ENCODE data around the gene CDK18.

CDK18 gene

DNA sequence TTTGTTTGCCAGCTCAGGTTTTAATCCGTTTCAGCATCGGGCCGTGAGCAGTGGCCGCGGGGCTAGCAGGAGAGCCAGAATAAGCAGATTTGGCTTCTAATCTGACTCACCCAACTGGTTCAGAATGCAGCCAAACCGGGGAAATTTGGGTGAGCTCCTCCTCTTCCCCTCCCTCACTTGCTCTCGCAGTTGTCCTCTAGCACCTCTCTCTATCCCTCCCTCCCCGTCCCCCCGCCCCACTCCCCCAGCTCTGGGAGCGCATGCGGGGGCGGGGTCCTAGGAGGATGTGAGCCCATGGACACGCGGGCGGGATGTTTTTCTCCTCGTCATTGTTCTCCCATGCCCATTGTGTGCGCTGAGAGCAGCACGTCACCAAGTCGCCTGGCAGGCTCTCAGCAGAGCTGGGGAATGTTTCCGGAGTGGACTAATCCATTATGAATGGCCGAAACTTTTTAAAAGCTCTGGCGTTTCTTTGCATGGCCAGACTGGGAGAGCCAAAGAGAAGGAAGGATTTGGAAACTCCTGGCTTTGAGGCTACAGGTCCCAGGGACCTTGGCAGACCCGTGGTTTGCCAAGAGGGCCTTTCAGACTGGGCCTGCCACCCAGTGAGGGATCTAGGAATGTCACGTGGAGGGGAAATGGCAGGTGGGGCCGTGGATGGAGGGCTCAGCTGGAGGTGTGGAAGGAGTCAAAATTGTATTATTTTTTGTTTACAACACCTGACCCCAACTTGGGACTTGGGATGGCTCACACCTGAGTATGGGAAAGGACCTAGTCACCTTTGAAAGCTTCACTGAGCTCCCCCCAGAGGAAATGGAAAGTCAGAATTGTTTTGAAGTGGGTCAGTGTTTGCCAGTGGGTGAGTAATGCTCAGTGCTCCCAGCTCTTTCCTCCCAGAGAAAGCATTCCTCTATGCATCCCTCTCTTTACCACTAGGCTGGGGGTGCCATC, 39.2 kb downstream of the CDK18 start:
- peak; percentile 79 for DNase-seq (ENCODE audit: low read depth, low spot score)
- peaks cover 16% of the 10 kb centered on the region for H3K27me3 ChIP-seq (ENCODE audit: insufficient read depth, insufficient read length)
- H3K4me1 ChIP-seq (ENCODE audit: insufficient read depth, insufficient read length), result peaks cover 5% of the 10 kb centered on the region
- H3K36me3 ChIP-seq (ENCODE audit: insufficient read depth, insufficient read length, low read length), result no peaks in the 10 kb centered on the region
- H3K4me3 ChIP-seq (ENCODE audit: insufficient read length, low read depth), result peak overlapping the region; percentile 22
- no peaks in the 10 kb centered on the region for H3K9me3 ChIP-seq (ENCODE audit: insufficient read depth, low read length)
- H3K9ac ChIP-seq (ENCODE audit: insufficient read length, low read depth), result peak overlapping the region; percentile 84
- no peak for TF ChIP-seq ZNF274 (IDR thresholded peaks at IDR 0.05; ENCODE audit: low read depth, low read length)
- no peak for TF ChIP-seq YY1 (IDR thresholded peaks at IDR 0.05; ENCODE audit: insufficient read depth, insufficient read length)
- no peak for TF ChIP-seq SUZ12 (IDR thresholded peaks at IDR 0.05; ENCODE audit: extremely low read depth, insufficient read depth, insufficient read length)

DNA sequence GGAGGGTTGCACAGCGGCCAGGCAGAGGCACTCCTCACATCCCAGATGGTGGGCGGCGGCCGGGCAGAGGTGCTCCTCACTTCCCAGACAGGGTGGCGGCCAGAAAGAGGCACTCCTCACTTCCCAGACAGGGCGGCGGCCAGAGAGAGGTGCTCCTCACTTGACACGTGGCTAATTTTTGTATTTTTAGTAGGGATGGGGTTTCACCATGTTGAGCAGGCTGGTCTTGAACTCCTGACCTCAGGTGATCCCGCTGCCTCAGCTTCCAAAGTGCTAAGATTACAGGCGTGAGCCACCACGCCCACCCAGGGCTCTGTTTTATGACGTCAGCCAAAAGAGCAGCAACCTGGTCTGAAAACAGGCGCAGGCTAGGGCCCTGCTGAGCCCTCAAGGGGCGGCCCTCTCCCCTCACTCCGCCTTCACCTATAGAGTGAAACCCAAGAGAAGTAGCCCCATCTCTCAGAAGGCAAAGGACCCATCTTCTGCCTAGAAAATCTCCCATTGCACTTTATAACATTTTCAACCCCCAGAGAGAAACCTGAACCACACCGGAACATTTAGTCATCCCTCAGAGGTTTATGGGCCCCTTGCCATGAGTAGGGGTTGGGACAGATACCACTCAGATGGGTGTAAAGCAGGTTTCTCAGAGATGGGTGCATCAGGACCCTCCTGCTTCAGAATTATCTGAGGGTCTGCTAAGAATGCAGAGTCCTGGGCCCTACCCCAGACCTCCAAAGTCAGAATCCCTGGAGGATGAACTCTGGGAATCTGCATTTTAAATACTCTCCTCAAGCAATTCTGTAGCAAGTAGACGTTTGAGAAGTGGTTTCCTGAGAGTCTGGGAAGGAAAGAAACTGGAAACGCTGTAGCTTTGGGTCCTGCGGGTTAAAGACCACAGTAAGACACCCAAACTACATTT, 40.8 kb downstream of the CDK18 start:
- Histone ChIP-seq H3K4me1 (ENCODE audit: insufficient read depth, insufficient read length) (peaks cover 6% of the 10 kb centered on the region), H3K27me3 (ENCODE audit: insufficient read depth, insufficient read length) (peaks cover 11% of the 10 kb centered on the region), H3K36me3 (ENCODE audit: insufficient read depth, insufficient read length, low read length) (no peaks in the 10 kb centered on the region), H3K9ac (ENCODE audit: insufficient read length, low read depth) (no peak overlapping the region), H3K4me3 (ENCODE audit: insufficient read length, low read depth) (no peak overlapping the region), H3K9me3 (ENCODE audit: insufficient read depth, low read length) (no peaks in the 10 kb centered on the region)
- DNase-seq (ENCODE audit: low read depth, low spot score), result no peak
- no peak for TF ChIP-seq ZNF274 (IDR thresholded peaks at IDR 0.05; ENCODE audit: low read depth, low read length)
- TF ChIP-seq SUZ12 (IDR thresholded peaks at IDR 0.05; ENCODE audit: extremely low read depth, insufficient read depth, insufficient read length), result no peak
- no peak for TF ChIP-seq YY1 (IDR thresholded peaks at IDR 0.05; ENCODE audit: insufficient read depth, insufficient read length)

DNA sequence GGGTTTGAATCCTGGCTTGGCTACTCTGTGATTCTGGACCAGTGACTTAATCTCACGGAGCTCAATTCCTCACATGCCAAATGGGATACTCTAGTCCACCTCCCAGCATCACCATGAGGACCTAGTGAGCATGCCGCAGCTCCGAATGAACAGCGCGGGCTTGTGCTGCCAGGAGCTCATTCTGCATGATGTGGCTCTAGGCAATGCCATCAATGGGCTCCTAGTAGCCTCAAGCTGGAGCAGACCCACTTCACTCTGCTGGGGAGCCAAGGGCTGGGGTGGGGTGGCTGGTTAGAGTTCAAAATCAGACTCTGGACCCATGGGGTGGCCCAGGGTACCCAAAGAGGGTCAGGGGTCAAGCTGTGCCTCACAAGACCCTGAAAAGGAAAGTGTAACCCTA, 41.5 kb downstream of the CDK18 start:
- Histone ChIP-seq H3K4me3 (ENCODE audit: insufficient read length, low read depth) (no peak overlapping the region), H3K4me1 (ENCODE audit: insufficient read depth, insufficient read length) (peaks cover 6% of the 10 kb centered on the region), H3K9me3 (ENCODE audit: insufficient read depth, low read length) (no peaks in the 10 kb centered on the region), H3K27me3 (ENCODE audit: insufficient read depth, insufficient read length) (peaks cover 10% of the 10 kb centered on the region), H3K36me3 (ENCODE audit: insufficient read depth, insufficient read length, low read length) (no peaks in the 10 kb centered on the region), H3K9ac (ENCODE audit: insufficient read length, low read depth) (no peak overlapping the region)
- no peak for DNase-seq (ENCODE audit: low read depth, low spot score)
- no peak for TF ChIP-seq SUZ12 (IDR thresholded peaks at IDR 0.05; ENCODE audit: extremely low read depth, insufficient read depth, insufficient read length)
- TF ChIP-seq YY1 (IDR thresholded peaks at IDR 0.05; ENCODE audit: insufficient read depth, insufficient read length), result no peak
- TF ChIP-seq ZNF274 (IDR thresholded peaks at IDR 0.05; ENCODE audit: low read depth, low read length), result no peak

DNA sequence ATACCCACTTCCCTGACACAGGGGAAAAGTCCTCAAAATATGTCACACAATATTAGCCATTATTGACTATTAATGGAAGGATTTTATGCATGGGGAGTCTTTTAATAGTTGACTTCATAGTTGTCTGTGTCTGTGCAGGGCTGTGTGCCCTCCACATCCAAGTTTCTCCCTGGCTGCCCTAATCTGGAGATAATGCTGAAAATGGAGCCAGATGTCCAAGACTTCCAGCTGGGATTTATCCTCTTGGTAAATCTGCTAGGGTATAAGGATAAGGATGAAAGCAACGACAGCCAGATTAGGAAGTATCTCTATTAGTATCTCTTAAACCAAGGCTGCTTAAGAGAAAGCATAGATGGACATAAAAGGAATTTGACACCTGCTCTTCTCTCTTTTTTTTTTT, 42.1 kb downstream of the CDK18 start:
- no peaks in the 10 kb centered on the region for H3K36me3 ChIP-seq (ENCODE audit: insufficient read depth, insufficient read length, low read length)
- DNase-seq (ENCODE audit: low read depth, low spot score), result no peak
- no peak overlapping the region for H3K4me3 ChIP-seq (ENCODE audit: insufficient read length, low read depth)
- H3K27me3 ChIP-seq (ENCODE audit: insufficient read depth, insufficient read length), result peaks cover 5% of the 10 kb centered on the region
- TF ChIP-seq YY1 (IDR thresholded peaks at IDR 0.05; ENCODE audit: insufficient read depth, insufficient read length) (no peak), ZNF274 (IDR thresholded peaks at IDR 0.05; ENCODE audit: low read depth, low read length) (no peak), SUZ12 (IDR thresholded peaks at IDR 0.05; ENCODE audit: extremely low read depth, insufficient read depth, insufficient read length) (no peak)
- H3K9ac ChIP-seq (ENCODE audit: insufficient read length, low read depth), result no peak overlapping the region
- H3K9me3 ChIP-seq (ENCODE audit: insufficient read depth, low read length), result no peaks in the 10 kb centered on the region
- peaks cover 6% of the 10 kb centered on the region for H3K4me1 ChIP-seq (ENCODE audit: insufficient read depth, insufficient read length)

DNA sequence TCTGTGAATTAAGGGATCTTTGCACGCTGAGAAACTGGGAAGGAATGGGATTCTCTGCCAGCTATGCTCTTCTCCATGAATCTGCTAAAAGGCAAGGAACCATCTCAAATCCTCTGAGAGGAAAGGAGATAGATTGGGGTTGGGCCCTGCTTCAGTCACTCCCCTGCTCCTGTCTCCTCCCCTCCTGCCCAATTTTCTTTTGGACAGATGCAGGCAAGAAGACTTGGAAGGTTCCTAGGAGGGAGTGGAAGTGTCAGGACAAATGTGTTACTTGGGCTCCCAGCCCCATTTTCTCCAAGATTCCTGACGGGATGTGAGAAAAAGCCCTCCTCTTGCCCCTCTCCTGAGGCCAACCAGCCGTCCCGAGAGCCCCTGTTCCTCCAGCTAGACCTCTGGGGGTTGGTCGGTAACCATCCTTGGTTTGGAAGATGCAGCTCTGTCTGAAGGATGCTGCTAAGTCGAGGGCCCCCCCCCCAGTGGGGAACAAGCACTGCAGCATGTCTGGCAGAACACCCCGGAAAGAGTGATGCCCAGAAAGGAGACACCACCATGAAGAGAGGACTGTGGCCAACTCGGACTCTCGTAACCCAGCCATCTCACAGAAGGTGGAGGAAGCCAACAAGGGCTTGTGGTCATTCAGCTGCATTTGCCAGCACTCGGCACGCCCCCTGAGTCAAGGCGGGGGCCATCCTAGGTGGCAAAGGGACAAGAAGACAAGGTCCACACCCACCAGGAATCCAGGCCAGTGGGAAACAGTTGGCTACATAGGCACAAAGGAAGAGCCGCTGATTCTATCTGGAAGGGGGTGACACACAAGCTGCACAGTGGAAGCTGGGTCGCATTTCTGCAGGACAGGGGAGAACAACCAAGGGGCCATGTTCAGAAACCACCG, 43.7 kb downstream of the CDK18 start:
- Histone ChIP-seq H3K36me3 (ENCODE audit: insufficient read depth, insufficient read length, low read length) (no peaks in the 10 kb centered on the region), H3K4me1 (ENCODE audit: insufficient read depth, insufficient read length) (peaks cover 3% of the 10 kb centered on the region), H3K4me3 (ENCODE audit: insufficient read length, low read depth) (no peak overlapping the region), H3K27me3 (ENCODE audit: insufficient read depth, insufficient read length) (peaks cover 3% of the 10 kb centered on the region), H3K9me3 (ENCODE audit: insufficient read depth, low read length) (no peaks in the 10 kb centered on the region), H3K9ac (ENCODE audit: insufficient read length, low read depth) (no peak overlapping the region)
- no peak for DNase-seq (ENCODE audit: low read depth, low spot score)
- TF ChIP-seq ZNF274 (IDR thresholded peaks at IDR 0.05; ENCODE audit: low read depth, low read length), result no peak

DNA sequence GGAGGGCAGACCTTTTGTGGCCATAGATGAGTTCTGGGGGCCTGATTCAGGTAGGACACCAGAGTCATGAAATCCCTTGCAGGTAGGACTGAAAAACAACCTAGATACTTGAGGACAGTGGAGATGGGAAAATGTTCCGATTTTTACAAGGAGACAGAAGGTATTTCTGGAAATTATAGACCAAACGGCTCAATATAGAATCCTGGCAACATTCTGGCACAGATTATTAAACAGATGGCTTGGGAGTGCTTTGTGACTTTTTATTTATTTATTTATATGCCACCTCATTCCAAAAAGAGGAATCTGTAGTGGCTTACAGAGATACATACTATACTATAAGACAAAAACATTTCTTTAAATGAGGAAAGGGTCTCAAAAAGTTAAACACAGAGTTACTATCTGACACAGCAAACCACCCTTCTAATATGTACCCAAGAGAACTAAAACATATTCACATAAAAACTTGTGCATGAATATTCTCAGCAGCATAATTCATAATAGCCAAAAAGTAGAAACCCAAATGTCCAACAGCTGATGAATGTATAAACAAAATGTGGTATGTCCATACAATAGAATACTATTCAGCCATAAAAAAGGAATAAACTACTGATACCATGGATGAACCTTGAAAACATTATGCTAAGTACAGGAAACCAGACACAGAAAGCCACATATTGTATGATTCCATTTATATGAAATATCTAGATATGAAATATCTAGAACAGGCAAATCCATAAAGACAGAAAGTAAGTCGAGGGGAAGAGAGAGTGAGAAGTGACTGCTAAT, 49.8 kb downstream of the CDK18 start:
- H3K36me3 ChIP-seq (ENCODE audit: insufficient read depth, insufficient read length, low read length), result no peaks in the 10 kb centered on the region
- no peak for DNase-seq (ENCODE audit: low read depth, low spot score)
- no peak overlapping the region for H3K9ac ChIP-seq (ENCODE audit: insufficient read length, low read depth)
- no peaks in the 10 kb centered on the region for H3K27me3 ChIP-seq (ENCODE audit: insufficient read depth, insufficient read length)
- no peak for TF ChIP-seq SUZ12 (IDR thresholded peaks at IDR 0.05; ENCODE audit: extremely low read depth, insufficient read depth, insufficient read length)
- no peak for TF ChIP-seq YY1 (IDR thresholded peaks at IDR 0.05; ENCODE audit: insufficient read depth, insufficient read length)
- TF ChIP-seq ZNF274 (IDR thresholded peaks at IDR 0.05; ENCODE audit: low read depth, low read length), result no peak
- peaks cover 13% of the 10 kb centered on the region for H3K9me3 ChIP-seq (ENCODE audit: insufficient read depth, low read length)
- no peaks in the 10 kb centered on the region for H3K4me1 ChIP-seq (ENCODE audit: insufficient read depth, insufficient read length)
- no peak overlapping the region for H3K4me3 ChIP-seq (ENCODE audit: insufficient read length, low read depth)

Data from NT2/D1 (cell line).